Measurements from ENCODE around the gene DEPDC4.

DEPDC4 gene

DNA sequence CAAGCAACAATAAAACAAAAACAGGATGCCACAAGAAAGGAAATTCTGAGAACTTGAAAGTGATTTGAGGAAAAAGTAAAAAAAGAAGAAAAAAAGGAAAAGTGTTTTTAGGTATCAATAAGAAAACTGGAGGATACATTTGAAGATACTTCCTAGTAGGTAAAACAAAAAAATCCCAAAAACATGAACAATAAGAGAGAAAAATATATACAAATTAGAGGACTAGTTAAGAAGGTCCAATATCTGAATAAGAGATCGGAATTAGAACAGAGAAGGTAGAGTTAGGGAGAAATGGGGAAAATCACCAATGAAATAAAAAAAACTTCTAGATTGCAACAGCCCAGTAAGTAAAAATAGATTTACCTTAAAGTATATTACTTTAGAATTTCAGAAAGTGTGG lies 8.8 kb downstream of the DEPDC4 start:
- H3K36me3 ChIP-seq (ENCODE audit: insufficient read depth, low read length) = no peaks in the 10 kb centered on the region
- no peaks in the 10 kb centered on the region for H3K4me1 ChIP-seq (ENCODE audit: insufficient read depth, low read length)
- H3K27me3 ChIP-seq (ENCODE audit: control insufficient read depth in 1 of 2, insufficient read depth in 2 of 2, low read length in 2 of 2) = no peaks in the 10 kb centered on the region
- no peaks in the 10 kb centered on the region for H3K9me3 ChIP-seq (ENCODE audit: low read length)
- no peak overlapping the region for H3K9ac ChIP-seq (ENCODE audit: low read length)
- no peak overlapping the region for H3K27ac ChIP-seq (ENCODE audit: low read depth, low read length)
- no peak overlapping the region for H3K4me3 ChIP-seq (ENCODE audit: low read depth in 1 of 2, low read length in 2 of 2)

- no peak overlapping the region for H3K27ac ChIP-seq (ENCODE audit: low read depth, low read length)
- H3K36me3 ChIP-seq (ENCODE audit: insufficient read depth, low read length) = no peaks in the 10 kb centered on the region
- no peak overlapping the region for H3K4me3 ChIP-seq (ENCODE audit: low read depth in 1 of 2, low read length in 2 of 2)
- H3K27me3 ChIP-seq (ENCODE audit: control insufficient read depth in 1 of 2, insufficient read depth in 2 of 2, low read length in 2 of 2) = no peaks in the 10 kb centered on the region
- no peak overlapping the region for H3K9ac ChIP-seq (ENCODE audit: low read length)
- H3K4me1 ChIP-seq (ENCODE audit: insufficient read depth, low read length) = no peaks in the 10 kb centered on the region
- no peaks in the 10 kb centered on the region for H3K9me3 ChIP-seq (ENCODE audit: low read length)
These were observed 12.0 kb downstream of the DEPDC4 start for GRCh38 chr12:100254876-100255275.

- Histone ChIP-seq H3K36me3 (ENCODE audit: insufficient read depth, low read length) (no peaks in the 10 kb centered on the region), H3K9me3 (ENCODE audit: low read length) (no peaks in the 10 kb centered on the region), H3K27me3 (ENCODE audit: control insufficient read depth in 1 of 2, insufficient read depth in 2 of 2, low read length in 2 of 2) (no peaks in the 10 kb centered on the region), H3K9ac (ENCODE audit: low read length) (no peak overlapping the region), H3K27ac (ENCODE audit: low read depth, low read length) (no peak overlapping the region), H3K4me3 (ENCODE audit: low read depth in 1 of 2, low read length in 2 of 2) (no peak overlapping the region), H3K4me1 (ENCODE audit: insufficient read depth, low read length) (no peaks in the 10 kb centered on the region)
These were observed 13.4 kb downstream of the DEPDC4 start for GRCh38 chr12:100253437-100253836.

DNA sequence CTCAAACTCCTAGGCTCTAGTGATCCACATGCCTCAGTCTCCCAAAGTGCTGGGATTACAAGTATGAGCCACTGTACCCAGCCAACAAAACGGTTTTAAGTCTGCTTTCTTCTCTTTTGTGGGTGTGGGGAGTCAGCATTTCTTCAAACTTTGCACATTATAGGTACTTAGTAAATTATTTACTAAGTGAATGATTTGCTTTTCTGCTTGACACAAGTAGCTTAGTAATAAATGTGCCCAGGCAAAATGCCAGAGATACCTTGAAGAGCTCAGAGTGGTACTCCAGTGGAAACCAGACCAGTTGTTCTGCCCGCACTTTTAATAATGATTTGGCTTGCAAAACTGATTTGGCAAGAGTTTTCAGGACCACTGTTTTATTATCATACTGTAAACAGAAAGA lies 15.0 kb downstream of the DEPDC4 start:
- Histone ChIP-seq H3K4me3 (ENCODE audit: low read depth in 1 of 2, low read length in 2 of 2) (no peak overlapping the region), H3K9me3 (ENCODE audit: low read length) (no peaks in the 10 kb centered on the region), H3K27me3 (ENCODE audit: control insufficient read depth in 1 of 2, insufficient read depth in 2 of 2, low read length in 2 of 2) (no peaks in the 10 kb centered on the region), H3K27ac (ENCODE audit: low read depth, low read length) (no peak overlapping the region), H3K4me1 (ENCODE audit: insufficient read depth, low read length) (no peaks in the 10 kb centered on the region), H3K36me3 (ENCODE audit: insufficient read depth, low read length) (no peaks in the 10 kb centered on the region), H3K9ac (ENCODE audit: low read length) (no peak overlapping the region)

GRCh38 chr12:100249941-100250340 lies 16.9 kb downstream of the DEPDC4 start:
- Histone ChIP-seq H3K27ac (ENCODE audit: low read depth, low read length) (no peak overlapping the region), H3K4me1 (ENCODE audit: insufficient read depth, low read length) (no peaks in the 10 kb centered on the region), H3K4me3 (ENCODE audit: low read depth in 1 of 2, low read length in 2 of 2) (no peak overlapping the region), H3K27me3 (ENCODE audit: control insufficient read depth in 1 of 2, insufficient read depth in 2 of 2, low read length in 2 of 2) (no peaks in the 10 kb centered on the region), H3K36me3 (ENCODE audit: insufficient read depth, low read length) (no peaks in the 10 kb centered on the region), H3K9me3 (ENCODE audit: low read length) (no peaks in the 10 kb centered on the region), H3K9ac (ENCODE audit: low read length) (no peak overlapping the region)

DNA sequence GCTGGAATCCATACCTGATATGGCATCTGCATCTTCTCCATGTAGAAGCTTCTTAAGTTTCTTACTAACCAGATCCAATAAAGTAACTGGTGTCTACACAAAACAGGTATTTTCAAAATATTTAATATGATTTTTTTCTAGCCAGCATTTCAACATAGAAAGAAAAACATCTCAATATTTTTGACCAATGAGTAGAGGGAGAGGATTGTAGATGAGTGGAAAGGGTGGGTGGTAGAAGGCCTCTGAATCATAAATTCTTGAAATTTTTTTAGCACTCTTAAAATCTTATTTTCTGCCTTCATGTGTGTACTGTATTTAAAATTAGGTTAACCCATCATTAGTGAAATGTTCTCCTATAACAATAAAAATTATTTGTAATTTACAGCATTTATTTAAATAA lies 18.0 kb downstream of the DEPDC4 start:
- no peaks in the 10 kb centered on the region for H3K36me3 ChIP-seq (ENCODE audit: insufficient read depth, low read length)
- H3K9me3 ChIP-seq (ENCODE audit: low read length) = no peaks in the 10 kb centered on the region
- no peak overlapping the region for H3K27ac ChIP-seq (ENCODE audit: low read depth, low read length)
- no peak overlapping the region for H3K4me3 ChIP-seq (ENCODE audit: low read depth in 1 of 2, low read length in 2 of 2)
- no peaks in the 10 kb centered on the region for H3K27me3 ChIP-seq (ENCODE audit: control insufficient read depth in 1 of 2, insufficient read depth in 2 of 2, low read length in 2 of 2)
- no peaks in the 10 kb centered on the region for H3K4me1 ChIP-seq (ENCODE audit: insufficient read depth, low read length)
- H3K9ac ChIP-seq (ENCODE audit: low read length) = no peak overlapping the region

- H3K9ac ChIP-seq (ENCODE audit: low read length) = no peak overlapping the region
- no peak overlapping the region for H3K4me3 ChIP-seq (ENCODE audit: low read depth in 1 of 2, low read length in 2 of 2)
- no peaks in the 10 kb centered on the region for H3K36me3 ChIP-seq (ENCODE audit: insufficient read depth, low read length)
- no peaks in the 10 kb centered on the region for H3K27me3 ChIP-seq (ENCODE audit: control insufficient read depth in 1 of 2, insufficient read depth in 2 of 2, low read length in 2 of 2)
- H3K27ac ChIP-seq (ENCODE audit: low read depth, low read length) = no peak overlapping the region
- no peaks in the 10 kb centered on the region for H3K4me1 ChIP-seq (ENCODE audit: insufficient read depth, low read length)
- no peaks in the 10 kb centered on the region for H3K9me3 ChIP-seq (ENCODE audit: low read length)
These were observed 19.1 kb downstream of the DEPDC4 start for GRCh38 chr12:100247765-100248164.

DNA sequence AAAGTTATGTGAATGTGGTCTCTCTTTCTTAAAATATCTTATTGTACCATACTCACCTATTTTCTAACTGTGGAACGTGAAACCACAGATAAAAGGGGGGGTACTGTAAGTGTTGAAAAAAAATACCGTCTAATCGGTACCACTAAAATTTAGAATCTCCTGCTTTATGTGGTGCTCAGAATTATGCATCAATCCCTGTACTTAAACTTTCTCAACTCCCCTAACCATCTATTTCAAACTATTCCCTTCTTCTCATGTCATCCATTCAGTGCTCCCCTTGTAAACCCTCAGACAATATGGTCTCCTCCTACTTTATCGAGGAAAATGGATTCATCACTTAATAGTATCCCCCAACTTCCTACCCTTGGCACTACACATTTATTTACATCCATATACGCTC lies 23.7 kb downstream of the DEPDC4 start:
- Histone ChIP-seq H3K36me3 (ENCODE audit: insufficient read depth, low read length) (no peaks in the 10 kb centered on the region), H3K9me3 (ENCODE audit: low read length) (no peaks in the 10 kb centered on the region), H3K4me3 (ENCODE audit: low read depth in 1 of 2, low read length in 2 of 2) (no peak overlapping the region), H3K27me3 (ENCODE audit: control insufficient read depth in 1 of 2, insufficient read depth in 2 of 2, low read length in 2 of 2) (no peaks in the 10 kb centered on the region), H3K4me1 (ENCODE audit: insufficient read depth, low read length) (no peaks in the 10 kb centered on the region), H3K9ac (ENCODE audit: low read length) (no peak overlapping the region), H3K27ac (ENCODE audit: low read depth, low read length) (no peak overlapping the region)

DNA sequence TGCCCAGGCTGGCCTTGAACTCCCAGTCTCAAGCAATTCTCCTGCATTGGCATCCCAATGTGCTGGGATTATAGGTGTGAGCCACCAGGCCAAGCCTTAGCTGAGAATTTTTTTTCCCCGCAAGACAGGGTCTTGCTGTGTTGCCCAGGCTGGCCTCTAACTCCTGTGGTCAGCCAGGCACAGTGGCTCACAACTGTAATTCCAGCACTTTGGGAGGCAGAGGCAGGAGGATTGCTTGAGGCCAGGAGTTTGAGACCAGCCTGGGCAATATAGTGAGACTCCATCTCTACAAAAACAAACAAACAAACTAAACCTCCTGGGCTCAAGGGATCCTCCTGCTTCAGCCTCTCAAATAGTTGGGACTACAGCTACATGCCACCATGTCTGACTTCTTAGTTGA lies 27.3 kb downstream of the DEPDC4 start:
- Histone ChIP-seq H3K4me1 (ENCODE audit: insufficient read depth, low read length) (no peaks in the 10 kb centered on the region), H3K9me3 (ENCODE audit: low read length) (no peaks in the 10 kb centered on the region), H3K9ac (ENCODE audit: low read length) (no peak overlapping the region), H3K36me3 (ENCODE audit: insufficient read depth, low read length) (no peaks in the 10 kb centered on the region), H3K27me3 (ENCODE audit: control insufficient read depth in 1 of 2, insufficient read depth in 2 of 2, low read length in 2 of 2) (no peaks in the 10 kb centered on the region), H3K27ac (ENCODE audit: low read depth, low read length) (no peak overlapping the region), H3K4me3 (ENCODE audit: low read depth in 1 of 2, low read length in 2 of 2) (no peak overlapping the region)

- Histone ChIP-seq H3K9me3 (ENCODE audit: low read length) (no peaks in the 10 kb centered on the region), H3K27me3 (ENCODE audit: control insufficient read depth in 1 of 2, insufficient read depth in 2 of 2, low read length in 2 of 2) (no peaks in the 10 kb centered on the region), H3K4me1 (ENCODE audit: insufficient read depth, low read length) (no peaks in the 10 kb centered on the region), H3K36me3 (ENCODE audit: insufficient read depth, low read length) (no peaks in the 10 kb centered on the region), H3K27ac (ENCODE audit: low read depth, low read length) (no peak overlapping the region), H3K4me3 (ENCODE audit: low read depth in 1 of 2, low read length in 2 of 2) (no peak overlapping the region), H3K9ac (ENCODE audit: low read length) (no peak overlapping the region)
These were observed 28.1 kb downstream of the DEPDC4 start for GRCh38 chr12:100238801-100239200.

DNA sequence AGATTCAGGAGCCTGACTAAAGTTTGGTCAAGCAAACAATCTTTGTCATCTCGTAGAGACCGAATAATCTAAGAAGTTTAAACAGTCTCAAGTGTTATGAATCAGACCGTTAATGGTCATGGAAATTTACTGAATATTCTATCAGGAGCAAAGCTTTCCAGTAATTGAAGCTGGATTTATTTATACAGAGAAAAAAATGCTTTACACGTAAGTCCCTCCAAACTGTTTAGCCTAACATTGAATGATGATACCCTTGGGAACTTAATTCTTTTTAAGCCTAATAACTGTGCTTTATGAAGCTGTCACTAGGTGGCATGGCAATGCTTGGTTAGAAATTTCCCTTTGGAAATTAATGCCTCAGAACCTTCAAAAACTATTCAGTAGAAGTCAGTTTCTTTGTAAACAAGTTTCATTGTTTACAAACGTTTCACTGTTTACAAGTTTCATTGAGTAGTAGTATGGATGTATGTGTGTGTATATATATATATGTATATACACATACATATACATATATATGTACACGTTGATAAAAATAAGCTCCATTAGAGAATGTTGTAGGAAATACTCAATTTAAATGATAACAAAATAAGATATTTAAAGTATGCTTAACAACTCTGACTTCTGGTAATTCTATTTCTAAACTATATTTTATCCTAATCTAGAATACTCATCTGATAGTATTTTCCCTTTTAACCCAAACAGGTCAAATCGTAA lies 32.1 kb downstream of the DEPDC4 start:
- no peaks in the 10 kb centered on the region for H3K36me3 ChIP-seq (ENCODE audit: insufficient read depth, low read length)
- no peak overlapping the region for H3K9ac ChIP-seq (ENCODE audit: low read length)
- no peaks in the 10 kb centered on the region for H3K4me1 ChIP-seq (ENCODE audit: insufficient read depth, low read length)
- H3K9me3 ChIP-seq (ENCODE audit: low read length) = no peaks in the 10 kb centered on the region
- H3K27me3 ChIP-seq (ENCODE audit: control insufficient read depth in 1 of 2, insufficient read depth in 2 of 2, low read length in 2 of 2) = no peaks in the 10 kb centered on the region
- H3K4me3 ChIP-seq (ENCODE audit: low read depth in 1 of 2, low read length in 2 of 2) = no peak overlapping the region
- H3K27ac ChIP-seq (ENCODE audit: low read depth, low read length) = no peak overlapping the region

GRCh38 chr12:100234166-100234565 lies 32.7 kb downstream of the DEPDC4 start:
- no peaks in the 10 kb centered on the region for H3K36me3 ChIP-seq (ENCODE audit: insufficient read depth, low read length)
- H3K9me3 ChIP-seq (ENCODE audit: low read length) = no peaks in the 10 kb centered on the region
- H3K4me1 ChIP-seq (ENCODE audit: insufficient read depth, low read length) = no peaks in the 10 kb centered on the region
- no peak overlapping the region for H3K27ac ChIP-seq (ENCODE audit: low read depth, low read length)
- H3K9ac ChIP-seq (ENCODE audit: low read length) = no peak overlapping the region
- H3K27me3 ChIP-seq (ENCODE audit: control insufficient read depth in 1 of 2, insufficient read depth in 2 of 2, low read length in 2 of 2) = no peaks in the 10 kb centered on the region
- H3K4me3 ChIP-seq (ENCODE audit: low read depth in 1 of 2, low read length in 2 of 2) = no peak overlapping the region
